ENCODE data around the gene TXLNA.
"Not testable (repeated sequence)": the region's sequence is repeated elsewhere in the genome, so short reads cannot be mapped to it uniquely, and the experiment has no call there.

Gene TXLNA

GRCh38 chr1:32159189-32159588 is 20.3 kb upstream of the TXLNA start:
- no peak for DNase-seq (ENCODE audit: insufficient read length, low spot score)
- FAIRE-seq = peak; percentile 82
- TF ChIP-seq POLR2A (IDR thresholded peaks at IDR 0.05; ENCODE audit: low read depth, low read length) (no peak), PAX5 (IDR thresholded peaks at IDR 0.05; ENCODE audit: insufficient read depth, low read length, severe bottlenecking) (peak; percentile 20)

DNA sequence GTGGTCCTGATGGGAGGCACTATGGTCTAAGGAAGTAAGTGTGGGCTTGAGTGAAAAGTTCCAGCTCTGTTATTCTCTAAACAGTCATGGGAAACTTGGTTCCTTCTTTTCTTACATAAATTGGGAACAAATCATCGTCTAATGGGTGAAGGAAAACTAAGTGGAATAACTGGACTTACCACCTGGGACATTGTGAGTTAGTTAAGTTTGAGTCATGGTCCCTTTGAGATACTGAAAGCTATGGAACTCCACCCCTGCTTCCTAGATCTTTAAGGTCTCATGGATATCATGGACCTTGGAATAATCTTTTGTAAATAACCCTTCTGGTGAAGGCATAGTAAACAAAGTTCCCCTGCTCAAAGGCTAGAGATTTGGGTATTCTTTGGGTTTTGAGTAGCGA is 16.1 kb upstream of the TXLNA start:
- FAIRE-seq (no peak), DNase-seq (ENCODE audit: insufficient read length, low spot score) (no peak)
- 0 out of 2 replicates have a peak, but pooled peaks have one; percentile 22 for TF ChIP-seq POLR2AphosphoS5 (IDR thresholded peaks at IDR 0.05; ENCODE audit: low read depth, low read length)
- TF ChIP-seq PAX5 (IDR thresholded peaks at IDR 0.05; ENCODE audit: insufficient read depth, low read length, severe bottlenecking) = no peak

DNA sequence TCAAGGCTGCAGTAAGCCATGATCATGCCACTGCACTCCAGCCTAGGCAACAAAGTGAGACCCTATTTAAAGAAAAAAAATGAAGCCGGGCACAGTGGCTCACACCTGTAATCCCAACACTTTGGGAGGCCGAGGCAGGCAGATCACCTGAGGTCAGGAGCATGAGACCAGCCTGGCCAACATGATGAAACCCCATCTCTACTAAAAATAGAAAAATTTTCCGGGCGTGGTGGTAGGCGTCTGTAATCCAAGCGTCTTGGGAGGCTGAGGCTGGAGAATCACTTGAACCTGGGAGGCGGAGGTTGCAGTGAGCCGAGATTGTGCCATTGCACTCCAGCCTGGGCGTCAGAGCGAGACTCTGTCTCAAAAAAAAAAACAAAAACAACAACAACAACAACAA is 13.8 kb upstream of the TXLNA start:
- FAIRE-seq; DNase-seq (ENCODE audit: insufficient read length, low spot score): not testable (repeated sequence)

- FAIRE-seq (no peak), DNase-seq (ENCODE audit: insufficient read length, low spot score) (no peak)
- TF ChIP-seq SPI1 (IDR thresholded peaks at IDR 0.05; ENCODE audit: low read depth, low read length) (no peak), POU2F2 (IDR thresholded peaks at IDR 0.05; ENCODE audit: low read depth, low read length) (no peak), POLR2A (IDR thresholded peaks at IDR 0.05; ENCODE audit: low read depth, low read length) (no peak), PAX5 (IDR thresholded peaks at IDR 0.05; ENCODE audit: insufficient read depth, low read length, severe bottlenecking) (no peak), POLR2AphosphoS5 (IDR thresholded peaks at IDR 0.05; ENCODE audit: low read depth, low read length) (no peak), TAF1 (IDR thresholded peaks at IDR 0.05; ENCODE audit: low read depth, low read length) (no peak)
Observed at GRCh38 chr1:32170991-32171390, 8.5 kb upstream of the TXLNA start.

- FAIRE-seq = peak; percentile 51
- DNase-seq (ENCODE audit: insufficient read length, low spot score) = no peak
- TF ChIP-seq PAX5 (IDR thresholded peaks at IDR 0.05; ENCODE audit: insufficient read depth, low read length, severe bottlenecking) = no peak
- no peak for TF ChIP-seq SPI1 (IDR thresholded peaks at IDR 0.05; ENCODE audit: low read depth, low read length)
- no peak for TF ChIP-seq POU2F2 (IDR thresholded peaks at IDR 0.05; ENCODE audit: low read depth, low read length)
- no peak for TF ChIP-seq POLR2AphosphoS5 (IDR thresholded peaks at IDR 0.05; ENCODE audit: low read depth, low read length)
- no peak for TF ChIP-seq TAF1 (IDR thresholded peaks at IDR 0.05; ENCODE audit: low read depth, low read length)
- no peak for TF ChIP-seq POLR2A (IDR thresholded peaks at IDR 0.05; ENCODE audit: low read depth, low read length)
Observed at GRCh38 chr1:32172621-32173245, 6.7 kb upstream of the TXLNA start.

GRCh38 chr1:32178380-32179192 is 889 bp upstream of the TXLNA start:
- TF ChIP-seq SPI1 (IDR thresholded peaks at IDR 0.05; ENCODE audit: low read depth, low read length) (no peak), TAF1 (IDR thresholded peaks at IDR 0.05; ENCODE audit: low read depth, low read length) (no peak), POLR2AphosphoS5 (IDR thresholded peaks at IDR 0.05; ENCODE audit: low read depth, low read length) (no peak), POLR2A (IDR thresholded peaks at IDR 0.05; ENCODE audit: low read depth, low read length) (no peak; the same call in 1 of the 2 replicates), PAX5 (IDR thresholded peaks at IDR 0.05; ENCODE audit: insufficient read depth, low read length, severe bottlenecking) (no peak), POU2F2 (IDR thresholded peaks at IDR 0.05; ENCODE audit: low read depth, low read length) (no peak)
- FAIRE-seq (no peak), DNase-seq (ENCODE audit: insufficient read length, low spot score) (no peak)

DNA sequence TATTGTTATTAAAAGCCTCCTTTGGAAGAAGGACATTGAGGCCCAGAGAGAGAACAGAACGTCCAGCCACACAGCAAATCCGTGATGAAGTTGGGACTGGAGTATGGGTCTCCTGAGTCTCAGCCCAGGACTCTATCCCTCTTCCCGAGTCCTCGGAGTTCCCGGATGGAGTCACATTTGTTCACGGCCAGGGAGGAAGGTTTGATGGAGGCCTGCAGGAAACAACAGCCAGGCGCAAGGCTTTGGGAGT is 357 bp upstream of the TXLNA start:
- FAIRE-seq = no peak
- no peak for TF ChIP-seq POLR2A (IDR thresholded peaks at IDR 0.05; ENCODE audit: low read depth, low read length)
- no peak for TF ChIP-seq POLR2AphosphoS5 (IDR thresholded peaks at IDR 0.05; ENCODE audit: low read depth, low read length)
- no peak for TF ChIP-seq TAF1 (IDR thresholded peaks at IDR 0.05; ENCODE audit: low read depth, low read length)
- no peak for TF ChIP-seq PAX5 (IDR thresholded peaks at IDR 0.05; ENCODE audit: insufficient read depth, low read length, severe bottlenecking)
- no peak for TF ChIP-seq POU2F2 (IDR thresholded peaks at IDR 0.05; ENCODE audit: low read depth, low read length)
- no peak for TF ChIP-seq SPI1 (IDR thresholded peaks at IDR 0.05; ENCODE audit: low read depth, low read length)
- no peak for DNase-seq (ENCODE audit: insufficient read length, low spot score)

DNA sequence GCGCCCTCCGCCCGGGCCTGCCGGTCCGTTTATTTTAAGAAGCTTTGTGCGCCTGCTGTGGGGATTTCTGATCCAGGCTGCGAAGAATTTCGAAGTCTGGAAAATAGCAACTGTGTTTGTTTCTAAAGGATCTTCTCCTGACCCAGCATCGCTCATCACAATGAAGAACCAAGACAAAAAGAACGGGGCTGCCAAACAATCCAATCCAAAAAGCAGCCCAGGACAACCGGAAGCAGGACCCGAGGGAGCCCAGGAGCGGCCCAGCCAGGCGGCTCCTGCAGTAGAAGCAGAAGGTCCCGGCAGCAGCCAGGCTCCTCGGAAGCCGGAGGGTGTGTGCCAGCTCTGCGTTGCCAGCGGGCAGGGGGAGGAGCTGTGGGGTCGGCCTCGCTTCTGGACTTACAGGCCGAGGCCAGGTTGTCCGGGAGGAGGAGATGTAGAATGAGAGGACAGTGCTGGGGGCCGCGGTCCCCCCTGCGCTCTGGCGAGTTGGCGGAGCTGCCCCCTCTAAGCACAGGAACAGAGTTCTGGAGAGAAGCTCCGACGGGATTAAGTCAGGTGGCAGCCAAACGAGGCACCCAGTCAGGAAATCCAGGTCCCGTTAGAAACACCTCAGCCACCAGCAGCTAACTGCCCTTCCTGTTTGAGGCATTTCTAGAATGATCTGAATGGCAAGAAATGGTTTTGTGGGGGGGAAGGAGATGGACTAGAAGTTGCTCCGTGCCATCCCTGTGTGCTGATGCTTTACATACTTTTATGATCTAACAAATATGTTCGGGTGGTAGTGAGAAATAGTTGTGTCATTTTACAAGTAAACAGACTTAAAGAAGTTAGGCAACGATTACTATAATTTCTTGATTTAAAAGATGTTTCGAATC is 948 bp downstream of the TXLNA start:
- TF ChIP-seq PAX5 (IDR thresholded peaks at IDR 0.05; ENCODE audit: insufficient read depth, low read length, severe bottlenecking) (no peak), TAF1 (IDR thresholded peaks at IDR 0.05; ENCODE audit: low read depth, low read length) (no peak), SPI1 (IDR thresholded peaks at IDR 0.05; ENCODE audit: low read depth, low read length) (0 out of 2 replicates have a peak, but pooled peaks have one; percentile 4), POLR2AphosphoS5 (IDR thresholded peaks at IDR 0.05; ENCODE audit: low read depth, low read length) (no peak), POU2F2 (IDR thresholded peaks at IDR 0.05; ENCODE audit: low read depth, low read length) (no peak)
- DNase-seq (ENCODE audit: insufficient read length, low spot score) = peak; percentile 35
- no peak for FAIRE-seq

DNA sequence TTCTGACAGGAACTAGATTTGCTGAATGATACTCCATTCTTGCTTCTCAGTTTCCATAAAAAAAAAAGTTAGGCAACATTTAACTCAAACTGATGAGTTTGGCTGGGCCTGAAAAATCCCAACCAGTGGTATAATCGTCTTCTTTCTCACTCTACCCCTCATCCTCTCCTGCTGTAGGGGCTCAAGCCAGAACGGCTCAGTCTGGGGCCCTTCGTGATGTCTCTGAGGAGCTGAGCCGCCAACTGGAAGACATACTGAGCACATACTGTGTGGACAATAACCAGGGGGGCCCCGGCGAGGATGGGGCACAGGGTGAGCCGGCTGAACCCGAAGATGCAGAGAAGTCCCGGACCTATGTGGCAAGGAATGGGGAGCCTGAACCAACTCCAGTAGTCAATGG is 1.6 kb downstream of the TXLNA start:
- DNase-seq (ENCODE audit: insufficient read length, low spot score) (no peak), FAIRE-seq (no peak)
- TF ChIP-seq PAX5 (IDR thresholded peaks at IDR 0.05; ENCODE audit: insufficient read depth, low read length, severe bottlenecking) = no peak
- no peak for TF ChIP-seq SPI1 (IDR thresholded peaks at IDR 0.05; ENCODE audit: low read depth, low read length)
- TF ChIP-seq TAF1 (IDR thresholded peaks at IDR 0.05; ENCODE audit: low read depth, low read length) = no peak
- TF ChIP-seq POU2F2 (IDR thresholded peaks at IDR 0.05; ENCODE audit: low read depth, low read length) = no peak
- no peak for TF ChIP-seq POLR2AphosphoS5 (IDR thresholded peaks at IDR 0.05; ENCODE audit: low read depth, low read length)
- TF ChIP-seq POLR2A (IDR thresholded peaks at IDR 0.05; ENCODE audit: low read depth, low read length) = no peak

DNA sequence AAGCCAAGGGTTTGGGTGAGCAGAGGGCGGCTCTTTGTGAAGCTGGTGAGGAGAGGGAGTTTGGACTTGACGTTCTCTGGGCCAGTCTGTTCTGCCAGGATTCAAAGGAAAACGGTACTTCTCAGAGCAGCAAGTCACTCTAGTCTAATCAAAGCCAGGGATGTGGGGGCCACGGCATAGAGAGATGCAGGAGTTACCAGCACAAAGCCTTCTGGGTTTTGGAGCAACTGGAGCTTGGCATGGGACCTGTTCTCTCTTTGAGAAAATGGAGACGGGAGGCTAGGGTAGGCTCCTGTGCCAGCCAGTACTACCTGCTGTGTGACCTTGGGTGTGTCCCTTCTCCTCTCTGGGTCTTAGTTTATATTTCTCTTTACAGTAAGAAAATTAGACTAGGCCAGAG is 2.1 kb downstream of the TXLNA start:
- FAIRE-seq (no peak), DNase-seq (ENCODE audit: insufficient read length, low spot score) (no peak)
- TF ChIP-seq PAX5 (IDR thresholded peaks at IDR 0.05; ENCODE audit: insufficient read depth, low read length, severe bottlenecking) = no peak
- TF ChIP-seq POLR2A (IDR thresholded peaks at IDR 0.05; ENCODE audit: low read depth, low read length) = no peak
- TF ChIP-seq POU2F2 (IDR thresholded peaks at IDR 0.05; ENCODE audit: low read depth, low read length) = no peak
- TF ChIP-seq TAF1 (IDR thresholded peaks at IDR 0.05; ENCODE audit: low read depth, low read length) = no peak
- TF ChIP-seq POLR2AphosphoS5 (IDR thresholded peaks at IDR 0.05; ENCODE audit: low read depth, low read length) = no peak
- no peak for TF ChIP-seq SPI1 (IDR thresholded peaks at IDR 0.05; ENCODE audit: low read depth, low read length)

Measured in GM12891 (cell line).